Uterus (tissue), 4 donors: ENCODE data around the gene ELOB. TPM values are rescaled to one million over a fixed set of nuclear protein-coding genes. Genes with fewer than 3 reads are reported as not detected.

ENCODE experiments used
- DNase-seq, 2 donors: peaks; one replicate each; pipeline ENCODE4 v3.0.0-alpha.2; 2019 to 2020
- H3K27ac ChIP-seq, 2 donors: fragments of 200-600 bp; sonication (generic); 1 replicate in 1 of 2; 2 replicates in 1 of 2; pipeline ENCODE4 v1.5.1; 2016 to 2018
- H3K27me3 ChIP-seq, 2 donors: fragments of 200-600 bp; sonication (generic); one replicate each; pipeline ENCODE4 v1.5.1; 2018 to 2019; ENCODE audit warnings: control low read depth in 1 of 2
- H3K36me3 ChIP-seq, 2 donors: fragments of 200-600 bp; sonication (generic); one replicate each; pipeline ENCODE4 v1.5.1; 2019; ENCODE audit warnings: control low read depth in 1 of 2
- H3K4me1 ChIP-seq, 2 donors: fragments of 200-600 bp; sonication (generic); one replicate each; pipeline ENCODE4 v1.5.1; 2018 to 2019; ENCODE audit warnings: control low read depth in 1 of 2
- H3K4me3 ChIP-seq, 2 donors: fragments of 200-600 bp; sonication (generic); 1 replicate in 1 of 2; 2 replicates in 1 of 2; pipeline ENCODE4 v1.5.1; 2018 to 2019; ENCODE audit warnings: mild to moderate bottlenecking in 1 of 2
- H3K9me3 ChIP-seq, 2 donors: fragments of 200-600 bp; sonication (generic); one replicate each; pipeline ENCODE4 v1.5.1; 2019; ENCODE audit warnings: control low read depth in 1 of 2
- POLR2A ChIP-seq, 2 donors: fragments of 450-650 bp; IDR thresholded peaks; one replicate each; pipeline ENCODE4 v1.6.1; 2016; ENCODE audit warnings: antibody characterized with exemption in 2 of 2, mild to moderate bottlenecking in 1 of 2, moderate library complexity in 1 of 2
- intact Hi-C: fragments of 100-400 bp; cut with DNase I; formaldehyde crosslinking; loops from one replicate; pipeline ENCODE4 v1.15.1; 2023; ENCODE audit warnings: low total_unique reads
- total RNA-seq, 4 donors: library from RNA; depleted of rRNA in 3 of 4; stranded (reverse); fragments of >200 nt in 3 of 4; gene quantifications; one replicate each; pipeline versions ENCODE4 v1.1.0 to v1.2.4, GENCODE V29; 2014 to 2023
- TF ChIP-seq, protein P1 (sequence below), 4 experiments: fragments of 200-600 bp in 2 of 4; fragments of 450-650 bp in 2 of 4; sonication (generic) in 2 of 4; IDR thresholded peaks; one replicate each; pipeline ENCODE4 v1.5.1; 2016 to 2019; ENCODE audit warnings: antibody characterized with exemption in 4 of 4, mild to moderate bottlenecking in 2 of 4, moderate library complexity in 1 of 4
- donor health status: DM: yes; HTN: yes; CAD: no.

Gene ELOB
- total RNA-seq, 4 donors from 2014 or later, result 88.4 to 524 (median 219) TPM

DNA sequence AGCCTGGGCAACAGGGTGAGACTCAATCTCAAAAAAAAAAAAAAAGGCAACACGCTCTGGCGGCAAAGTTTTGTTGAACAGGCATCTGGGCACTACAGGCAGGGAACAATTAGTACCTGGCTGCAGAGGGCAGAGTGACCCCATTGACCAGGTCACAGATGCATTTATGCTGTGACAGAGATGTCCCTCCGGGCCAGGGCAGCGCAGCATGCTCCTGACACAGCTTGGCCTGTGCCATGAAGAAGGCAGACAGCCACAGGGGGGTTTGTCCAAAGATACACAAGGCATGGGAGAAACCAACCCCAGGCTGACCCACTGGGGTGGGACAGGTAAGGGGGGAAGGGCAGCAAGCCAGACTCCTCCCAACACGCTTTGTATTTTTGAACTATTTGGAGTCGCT, 32.4 kb downstream of the ELOB start:
- Histone ChIP-seq H3K4me3 (no peak overlapping the region), H3K27ac (no peak overlapping the region), H3K4me1 (no peaks in the 10 kb centered on the region), H3K36me3 (no peaks in the 10 kb centered on the region), H3K27me3 (no peaks in the 10 kb centered on the region), H3K9me3 (no peaks in the 10 kb centered on the region)
- intact Hi-C loops, result no loop called here
- no peak for DNase-seq
- TF ChIP-seq POLR2A (IDR thresholded peaks at IDR 0.05), result no peak
- TF ChIP-seq, protein P1, sequence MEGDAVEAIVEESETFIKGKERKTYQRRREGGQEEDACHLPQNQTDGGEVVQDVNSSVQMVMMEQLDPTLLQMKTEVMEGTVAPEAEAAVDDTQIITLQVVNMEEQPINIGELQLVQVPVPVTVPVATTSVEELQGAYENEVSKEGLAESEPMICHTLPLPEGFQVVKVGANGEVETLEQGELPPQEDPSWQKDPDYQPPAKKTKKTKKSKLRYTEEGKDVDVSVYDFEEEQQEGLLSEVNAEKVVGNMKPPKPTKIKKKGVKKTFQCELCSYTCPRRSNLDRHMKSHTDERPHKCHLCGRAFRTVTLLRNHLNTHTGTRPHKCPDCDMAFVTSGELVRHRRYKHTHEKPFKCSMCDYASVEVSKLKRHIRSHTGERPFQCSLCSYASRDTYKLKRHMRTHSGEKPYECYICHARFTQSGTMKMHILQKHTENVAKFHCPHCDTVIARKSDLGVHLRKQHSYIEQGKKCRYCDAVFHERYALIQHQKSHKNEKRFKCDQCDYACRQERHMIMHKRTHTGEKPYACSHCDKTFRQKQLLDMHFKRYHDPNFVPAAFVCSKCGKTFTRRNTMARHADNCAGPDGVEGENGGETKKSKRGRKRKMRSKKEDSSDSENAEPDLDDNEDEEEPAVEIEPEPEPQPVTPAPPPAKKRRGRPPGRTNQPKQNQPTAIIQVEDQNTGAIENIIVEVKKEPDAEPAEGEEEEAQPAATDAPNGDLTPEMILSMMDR (IDR thresholded peaks at IDR 0.05), result no peak

DNA sequence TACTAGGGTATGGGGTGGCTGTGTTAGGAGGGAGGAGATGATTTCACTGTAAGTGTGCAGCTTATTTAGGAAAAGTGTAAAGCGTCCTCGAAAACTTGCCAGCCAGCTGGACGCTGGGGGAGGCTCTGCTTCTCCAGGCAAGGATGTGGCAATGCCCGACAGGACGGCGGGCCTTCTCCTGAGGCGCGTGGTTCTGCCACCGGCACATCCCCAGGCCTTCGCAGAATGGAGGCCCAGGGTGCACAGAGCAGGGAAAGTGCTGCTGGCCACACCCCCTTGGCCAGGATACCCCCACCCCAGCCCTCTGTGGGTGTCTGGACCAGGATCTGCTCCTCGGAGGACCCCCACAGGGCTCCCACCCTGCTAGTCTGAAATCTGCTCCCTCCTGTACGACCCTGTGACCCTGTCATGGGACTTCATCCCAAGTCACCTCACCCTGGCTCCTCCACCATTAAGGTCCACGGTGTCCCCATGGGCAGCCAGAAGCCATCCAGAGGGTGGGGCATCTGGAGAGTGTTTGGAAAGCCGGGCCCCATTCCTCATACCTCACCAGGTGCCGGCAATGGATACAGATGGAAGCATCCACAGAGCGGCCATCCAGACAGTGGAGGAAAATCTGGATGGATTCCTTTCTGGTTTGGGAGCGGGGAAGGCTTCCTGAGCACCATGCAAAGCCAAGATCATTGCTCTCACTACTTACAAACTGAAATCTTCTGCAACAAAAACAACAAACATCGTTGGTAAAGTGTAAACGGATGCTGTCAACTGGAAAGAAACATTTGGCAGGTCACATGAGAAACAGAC, 33.9 kb downstream of the ELOB start:
- H3K27me3 ChIP-seq, result no peaks in the 10 kb centered on the region
- no peak overlapping the region for H3K4me3 ChIP-seq
- no peak for DNase-seq
- TF ChIP-seq, protein P1 (IDR thresholded peaks at IDR 0.05), result no peak
- TF ChIP-seq POLR2A (IDR thresholded peaks at IDR 0.05), result no peak
- no peaks in the 10 kb centered on the region for H3K36me3 ChIP-seq
- H3K9me3 ChIP-seq, result no peaks in the 10 kb centered on the region
- H3K4me1 ChIP-seq, result no peaks in the 10 kb centered on the region
- intact Hi-C loops, result no loop called here
- no peak overlapping the region for H3K27ac ChIP-seq

DNA sequence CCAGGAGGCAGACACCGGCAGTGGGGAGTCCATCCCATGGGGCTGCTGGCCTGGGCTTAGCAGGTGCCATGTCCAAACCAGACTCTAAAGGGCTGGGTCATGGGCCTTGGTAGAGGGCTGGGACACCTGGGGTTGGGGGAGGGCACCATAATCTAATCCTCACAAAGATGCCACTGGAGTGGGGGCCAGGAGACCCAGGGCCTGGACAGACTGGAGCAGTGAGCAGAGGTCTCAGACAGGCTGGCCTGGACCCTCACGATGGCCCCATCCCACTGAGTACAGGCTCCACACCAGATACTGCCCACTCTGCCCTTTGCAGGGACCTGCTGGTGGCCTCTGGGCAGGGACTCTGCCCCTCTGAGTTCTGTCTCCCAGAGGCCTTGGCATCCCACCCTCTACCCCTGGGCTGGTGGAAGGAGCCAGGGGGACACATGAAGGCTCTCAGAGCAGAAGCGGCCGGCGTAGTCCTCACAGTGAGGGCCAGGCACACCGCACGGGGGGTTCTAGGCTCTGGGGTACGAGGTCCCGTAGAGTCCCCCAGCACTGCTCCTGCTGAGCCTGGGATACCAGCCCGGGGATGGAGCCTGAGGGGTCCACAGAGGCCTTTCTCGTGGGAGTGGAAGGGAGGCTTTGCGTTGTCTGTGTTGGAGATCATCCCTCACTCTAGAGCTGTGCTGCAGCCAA, 34.6 kb downstream of the ELOB start:
- no peak for TF ChIP-seq POLR2A (IDR thresholded peaks at IDR 0.05)
- TF ChIP-seq, protein P1 (IDR thresholded peaks at IDR 0.05), result no peak
- Histone ChIP-seq H3K27me3 (no peaks in the 10 kb centered on the region), H3K27ac (no peak overlapping the region), H3K9me3 (no peaks in the 10 kb centered on the region), H3K36me3 (no peaks in the 10 kb centered on the region), H3K4me3 (no peak overlapping the region), H3K4me1 (no peaks in the 10 kb centered on the region)
- no peak for DNase-seq
- intact Hi-C loops, result no loop called here

DNA sequence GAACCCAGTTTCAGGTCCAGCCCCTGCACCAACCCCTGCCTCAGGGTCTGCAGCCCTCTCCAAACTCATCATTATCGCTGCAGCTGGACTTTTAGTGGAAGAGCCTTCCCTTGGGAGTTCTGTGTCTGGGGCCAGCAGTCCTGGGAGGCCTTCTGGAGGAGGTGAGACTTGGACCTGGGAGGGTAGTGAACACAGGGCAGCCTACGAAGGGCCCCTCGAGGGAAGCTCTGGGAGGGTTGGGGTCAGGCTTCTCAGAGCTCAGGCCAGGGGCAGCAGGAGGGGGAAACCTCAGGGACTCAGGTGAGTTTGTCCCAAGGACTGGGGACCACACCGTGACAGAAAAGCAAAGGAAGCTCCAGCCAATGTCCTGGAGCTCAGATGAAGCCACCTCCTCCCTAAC, 35.9 kb downstream of the ELOB start:
- Histone ChIP-seq H3K36me3 (no peaks in the 10 kb centered on the region), H3K9me3 (no peaks in the 10 kb centered on the region), H3K27me3 (no peaks in the 10 kb centered on the region), H3K27ac (no peak overlapping the region), H3K4me3 (no peak overlapping the region), H3K4me1 (no peaks in the 10 kb centered on the region)
- DNase-seq, result no peak
- intact Hi-C loops, result no loop called here
- TF ChIP-seq, protein P1 (IDR thresholded peaks at IDR 0.05), result no peak
- TF ChIP-seq POLR2A (IDR thresholded peaks at IDR 0.05), result no peak

DNA sequence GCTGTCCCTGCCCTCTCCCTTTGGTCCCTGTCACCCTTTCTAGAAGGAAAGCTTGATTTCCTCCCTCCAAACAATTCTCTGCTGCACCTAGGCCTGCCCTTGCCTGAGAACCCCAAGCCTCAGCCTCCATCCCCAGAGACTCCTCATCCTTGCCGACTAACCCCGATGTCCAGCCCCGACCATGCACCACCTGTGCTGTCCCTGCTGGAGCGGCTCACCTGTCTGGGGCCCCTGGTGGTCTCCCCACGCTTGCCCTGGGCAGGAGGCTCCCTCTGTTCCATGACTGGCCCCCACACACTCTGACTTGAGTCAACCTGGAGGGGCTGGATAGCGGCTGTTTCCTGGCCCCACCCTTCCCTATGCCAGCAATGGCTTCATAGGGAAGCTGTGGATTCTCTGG, 36.6 kb downstream of the ELOB start:
- no peak for TF ChIP-seq POLR2A (IDR thresholded peaks at IDR 0.05)
- TF ChIP-seq, protein P1 (IDR thresholded peaks at IDR 0.05), result no peak
- intact Hi-C loops, result no loop called here
- Histone ChIP-seq H3K9me3 (no peaks in the 10 kb centered on the region), H3K36me3 (no peaks in the 10 kb centered on the region), H3K27me3 (no peaks in the 10 kb centered on the region), H3K4me1 (no peaks in the 10 kb centered on the region), H3K27ac (no peak overlapping the region), H3K4me3 (no peak overlapping the region)
- DNase-seq, result no peak
